Left kidney (tissue), 2 donors: ENCODE measurements around the gene NKX3-2. TPM values are rescaled to one million over a fixed set of nuclear protein-coding genes. Genes with fewer than 3 reads are reported as not detected.
A peak's percentile ranks its signal among the peaks of the same experiment; 100 is the strongest.

Source experiments
- DNase-seq: peaks from one replicate; pipeline ENCODE4 v3.0.0-alpha.2; 2013
- polyA plus RNA-seq: library from polyadenylated mRNA; unstranded; fragments of 120-200 nt; gene quantifications from one replicate; pipeline ENCODE4 v1.2.1, GENCODE V29; 2013; ENCODE audit not compliant: insufficient read length

NKX3-2 gene
- polyA plus RNA-seq, 1 donor: not detected

GRCh38 chr4:13545394-13545808, 1.1 kb upstream of the NKX3-2 start:
- DNase-seq: no peak

GRCh38 chr4:13544606-13545393, 492 bp upstream of the NKX3-2 start:
- DNase-seq: peak; percentile 72

GRCh38 chr4:13543032-13543838, 1.1 kb downstream of the NKX3-2 start:
- no peak for DNase-seq

GRCh38 chr4:13542577-13543031, 1.7 kb downstream of the NKX3-2 start:
- no peak for DNase-seq

GRCh38 chr4:13541720-13542576, 2.4 kb downstream of the NKX3-2 start:
- DNase-seq: no peak

GRCh38 chr4:13541176-13541604, 3.1 kb downstream of the NKX3-2 start:
- no peak for DNase-seq

GRCh38 chr4:13540446-13541175, 3.7 kb downstream of the NKX3-2 start:
- no peak for DNase-seq

GRCh38 chr4:13539619-13540445, 4.5 kb downstream of the NKX3-2 start:
- DNase-seq: no peak

- no peak for DNase-seq
These were observed 5.2 kb downstream of the NKX3-2 start for GRCh38 chr4:13539047-13539618.

- DNase-seq: no peak
These were observed 5.8 kb downstream of the NKX3-2 start for GRCh38 chr4:13538427-13538973.

- no peak for DNase-seq
These were observed 6.5 kb downstream of the NKX3-2 start for GRCh38 chr4:13537832-13538177.

- no peak for DNase-seq
These were observed 7.1 kb downstream of the NKX3-2 start for GRCh38 chr4:13537011-13537831.

- DNase-seq: no peak
These were observed 7.7 kb downstream of the NKX3-2 start for GRCh38 chr4:13536607-13537006.

GRCh38 chr4:13535708-13536361, 8.5 kb downstream of the NKX3-2 start:
- DNase-seq: no peak

GRCh38 chr4:13535118-13535517, 9.2 kb downstream of the NKX3-2 start:
- no peak for DNase-seq

GRCh38 chr4:13534344-13535063, 9.8 kb downstream of the NKX3-2 start:
- DNase-seq: no peak

GRCh38 chr4:13533670-13534343, 10.5 kb downstream of the NKX3-2 start:
- DNase-seq: no peak
